WTC11 (cell line): Measurements from ENCODE around the gene TBC1D17.

Source experiments
- GRHL2 ChIP-seq: fragments of 250-450 bp; sonication (Bioruptor Pico); IDR thresholded peaks from 2 replicates; pipeline ENCODE4 v1.8.0; 2022; ENCODE audit warnings: mild to moderate bottlenecking, moderate library complexity; ENCODE audit not compliant: insufficient replicate concordance, severe bottlenecking
- MYBL2 ChIP-seq: sonication (generic); formaldehyde crosslinking; IDR thresholded peaks from 2 replicates; pipeline ENCODE4 v1.8.1; 2023; ENCODE audit warnings: mild to moderate bottlenecking, moderate library complexity, missing genetic modification reagents
- NFATC4 ChIP-seq: fragments of 250-450 bp; sonication (Bioruptor Pico); IDR thresholded peaks from 2 replicates; pipeline ENCODE4 v1.9.0; 2021; ENCODE audit warnings: mild to moderate bottlenecking
- PRRX2 ChIP-seq: fragments of 250-450 bp; sonication (Bioruptor Pico); IDR thresholded peaks from 2 replicates; pipeline ENCODE4 v1.8.0; 2021; ENCODE audit warnings: mild to moderate bottlenecking
- SP1 ChIP-seq: sonication (generic); formaldehyde crosslinking; conservative IDR thresholded peaks from 2 replicates; pipeline ENCODE4 v1.8.1; 2022; ENCODE audit warnings: missing genetic modification reagents
- TF ChIP-seq, protein P1 (sequence below): fragments of 200-600 bp; IDR thresholded peaks from 2 replicates; pipeline ENCODE4 v1.8.0; 2022; ENCODE audit warnings: antibody characterized with exemption
- TF ChIP-seq, protein P2 (sequence below): sonication (generic); formaldehyde crosslinking; IDR thresholded peaks from 2 replicates; pipeline ENCODE4 v1.8.1; 2022; ENCODE audit warnings: mild to moderate bottlenecking, moderate library complexity, missing genetic modification reagents
- TF ChIP-seq, protein P3 (sequence below): fragments of 250-450 bp; sonication (Bioruptor Pico); IDR thresholded peaks from 2 replicates; pipeline ENCODE4 v1.9.0; 2021; ENCODE audit warnings: moderate library complexity, mild to moderate bottlenecking, inconsistent platforms, borderline replicate concordance
- TF ChIP-seq, protein P4 (sequence below): sonication (generic); formaldehyde crosslinking; conservative IDR thresholded peaks from 2 replicates; pipeline ENCODE4 v1.8.1; 2023; ENCODE audit warnings: mild to moderate bottlenecking, low read depth, missing genetic modification reagents, moderate library complexity
- TF ChIP-seq, protein P5 (sequence below): sonication (generic); formaldehyde crosslinking; IDR thresholded peaks from 2 replicates; pipeline ENCODE4 v1.8.1; 2023; ENCODE audit warnings: mild to moderate bottlenecking, missing genetic modification reagents
- TF ChIP-seq, protein P6 (sequence below): fragments of 250-450 bp; sonication (Bioruptor Pico); IDR thresholded peaks from 2 replicates; pipeline ENCODE4 v1.9.0; 2021; ENCODE audit warnings: mild to moderate bottlenecking
- TF ChIP-seq, protein P7 (sequence below): sonication (generic); formaldehyde crosslinking; IDR thresholded peaks from 2 replicates; pipeline ENCODE4 v1.8.0; 2022; ENCODE audit warnings: missing genetic modification reagents
- TF ChIP-seq, protein P8 (sequence below): sonication (generic); formaldehyde crosslinking; IDR thresholded peaks from 2 replicates; pipeline ENCODE4 v1.8.0; 2022; ENCODE audit warnings: mild to moderate bottlenecking, missing genetic modification reagents
- TF ChIP-seq, protein P9 (sequence below): sonication (generic); formaldehyde crosslinking; IDR thresholded peaks from 2 replicates; pipeline ENCODE4 v1.8.1; 2022; ENCODE audit warnings: low read depth, missing genetic modification reagents, borderline replicate concordance

DNA sequence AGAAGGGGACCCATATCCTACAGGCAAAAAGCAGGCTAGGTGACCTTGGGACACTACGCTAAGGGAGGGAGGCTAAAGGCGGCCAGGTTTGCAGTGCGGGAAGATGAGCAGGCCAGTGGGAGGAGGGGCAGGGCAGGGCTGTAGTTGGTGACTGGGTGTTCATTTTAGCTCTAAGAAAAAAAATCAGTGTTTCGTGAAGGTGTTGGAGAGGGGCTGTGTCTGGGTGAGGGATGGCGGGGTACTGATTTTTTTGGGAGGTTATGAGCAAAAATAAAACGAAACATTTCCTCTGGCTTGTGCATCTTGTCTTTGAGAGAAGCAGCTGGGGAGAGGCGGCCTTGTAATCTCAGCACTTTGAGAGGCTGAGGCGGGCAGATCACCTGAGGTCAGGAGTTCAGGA lies 56.1 kb downstream of the TBC1D17 start:
- TF ChIP-seq, protein P1, sequence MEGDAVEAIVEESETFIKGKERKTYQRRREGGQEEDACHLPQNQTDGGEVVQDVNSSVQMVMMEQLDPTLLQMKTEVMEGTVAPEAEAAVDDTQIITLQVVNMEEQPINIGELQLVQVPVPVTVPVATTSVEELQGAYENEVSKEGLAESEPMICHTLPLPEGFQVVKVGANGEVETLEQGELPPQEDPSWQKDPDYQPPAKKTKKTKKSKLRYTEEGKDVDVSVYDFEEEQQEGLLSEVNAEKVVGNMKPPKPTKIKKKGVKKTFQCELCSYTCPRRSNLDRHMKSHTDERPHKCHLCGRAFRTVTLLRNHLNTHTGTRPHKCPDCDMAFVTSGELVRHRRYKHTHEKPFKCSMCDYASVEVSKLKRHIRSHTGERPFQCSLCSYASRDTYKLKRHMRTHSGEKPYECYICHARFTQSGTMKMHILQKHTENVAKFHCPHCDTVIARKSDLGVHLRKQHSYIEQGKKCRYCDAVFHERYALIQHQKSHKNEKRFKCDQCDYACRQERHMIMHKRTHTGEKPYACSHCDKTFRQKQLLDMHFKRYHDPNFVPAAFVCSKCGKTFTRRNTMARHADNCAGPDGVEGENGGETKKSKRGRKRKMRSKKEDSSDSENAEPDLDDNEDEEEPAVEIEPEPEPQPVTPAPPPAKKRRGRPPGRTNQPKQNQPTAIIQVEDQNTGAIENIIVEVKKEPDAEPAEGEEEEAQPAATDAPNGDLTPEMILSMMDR, result no peak
- TF ChIP-seq, protein P2, sequence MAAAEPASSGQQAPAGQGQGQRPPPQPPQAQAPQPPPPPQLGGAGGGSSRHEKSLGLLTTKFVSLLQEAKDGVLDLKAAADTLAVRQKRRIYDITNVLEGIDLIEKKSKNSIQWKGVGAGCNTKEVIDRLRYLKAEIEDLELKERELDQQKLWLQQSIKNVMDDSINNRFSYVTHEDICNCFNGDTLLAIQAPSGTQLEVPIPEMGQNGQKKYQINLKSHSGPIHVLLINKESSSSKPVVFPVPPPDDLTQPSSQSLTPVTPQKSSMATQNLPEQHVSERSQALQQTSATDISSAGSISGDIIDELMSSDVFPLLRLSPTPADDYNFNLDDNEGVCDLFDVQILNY (CRISPR knock-in tag), result no peak
- TF ChIP-seq, protein P3, sequence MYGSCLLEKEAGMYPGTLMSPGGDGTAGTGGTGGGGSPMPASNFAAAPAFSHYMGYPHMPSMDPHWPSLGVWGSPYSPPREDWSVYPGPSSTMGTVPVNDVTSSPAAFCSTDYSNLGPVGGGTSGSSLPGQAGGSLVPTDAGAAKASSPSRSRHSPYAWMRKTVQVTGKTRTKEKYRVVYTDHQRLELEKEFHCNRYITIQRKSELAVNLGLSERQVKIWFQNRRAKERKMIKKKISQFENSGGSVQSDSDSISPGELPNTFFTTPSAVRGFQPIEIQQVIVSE (CRISPR knock-in tag), result no peak
- TF ChIP-seq, protein P4, sequence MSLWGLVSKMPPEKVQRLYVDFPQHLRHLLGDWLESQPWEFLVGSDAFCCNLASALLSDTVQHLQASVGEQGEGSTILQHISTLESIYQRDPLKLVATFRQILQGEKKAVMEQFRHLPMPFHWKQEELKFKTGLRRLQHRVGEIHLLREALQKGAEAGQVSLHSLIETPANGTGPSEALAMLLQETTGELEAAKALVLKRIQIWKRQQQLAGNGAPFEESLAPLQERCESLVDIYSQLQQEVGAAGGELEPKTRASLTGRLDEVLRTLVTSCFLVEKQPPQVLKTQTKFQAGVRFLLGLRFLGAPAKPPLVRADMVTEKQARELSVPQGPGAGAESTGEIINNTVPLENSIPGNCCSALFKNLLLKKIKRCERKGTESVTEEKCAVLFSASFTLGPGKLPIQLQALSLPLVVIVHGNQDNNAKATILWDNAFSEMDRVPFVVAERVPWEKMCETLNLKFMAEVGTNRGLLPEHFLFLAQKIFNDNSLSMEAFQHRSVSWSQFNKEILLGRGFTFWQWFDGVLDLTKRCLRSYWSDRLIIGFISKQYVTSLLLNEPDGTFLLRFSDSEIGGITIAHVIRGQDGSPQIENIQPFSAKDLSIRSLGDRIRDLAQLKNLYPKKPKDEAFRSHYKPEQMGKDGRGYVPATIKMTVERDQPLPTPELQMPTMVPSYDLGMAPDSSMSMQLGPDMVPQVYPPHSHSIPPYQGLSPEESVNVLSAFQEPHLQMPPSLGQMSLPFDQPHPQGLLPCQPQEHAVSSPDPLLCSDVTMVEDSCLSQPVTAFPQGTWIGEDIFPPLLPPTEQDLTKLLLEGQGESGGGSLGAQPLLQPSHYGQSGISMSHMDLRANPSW (CRISPR knock-in tag), result no peak
- TF ChIP-seq MYBL2 (CRISPR knock-in tag) (no peak), SP1 (no peak), PRRX2 (CRISPR knock-in tag) (no peak), GRHL2 (CRISPR knock-in tag) (no peak), NFATC4 (no peak)
- TF ChIP-seq, protein P5, sequence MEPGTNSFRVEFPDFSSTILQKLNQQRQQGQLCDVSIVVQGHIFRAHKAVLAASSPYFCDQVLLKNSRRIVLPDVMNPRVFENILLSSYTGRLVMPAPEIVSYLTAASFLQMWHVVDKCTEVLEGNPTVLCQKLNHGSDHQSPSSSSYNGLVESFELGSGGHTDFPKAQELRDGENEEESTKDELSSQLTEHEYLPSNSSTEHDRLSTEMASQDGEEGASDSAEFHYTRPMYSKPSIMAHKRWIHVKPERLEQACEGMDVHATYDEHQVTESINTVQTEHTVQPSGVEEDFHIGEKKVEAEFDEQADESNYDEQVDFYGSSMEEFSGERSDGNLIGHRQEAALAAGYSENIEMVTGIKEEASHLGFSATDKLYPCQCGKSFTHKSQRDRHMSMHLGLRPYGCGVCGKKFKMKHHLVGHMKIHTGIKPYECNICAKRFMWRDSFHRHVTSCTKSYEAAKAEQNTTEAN, result no peak
- TF ChIP-seq, protein P6, sequence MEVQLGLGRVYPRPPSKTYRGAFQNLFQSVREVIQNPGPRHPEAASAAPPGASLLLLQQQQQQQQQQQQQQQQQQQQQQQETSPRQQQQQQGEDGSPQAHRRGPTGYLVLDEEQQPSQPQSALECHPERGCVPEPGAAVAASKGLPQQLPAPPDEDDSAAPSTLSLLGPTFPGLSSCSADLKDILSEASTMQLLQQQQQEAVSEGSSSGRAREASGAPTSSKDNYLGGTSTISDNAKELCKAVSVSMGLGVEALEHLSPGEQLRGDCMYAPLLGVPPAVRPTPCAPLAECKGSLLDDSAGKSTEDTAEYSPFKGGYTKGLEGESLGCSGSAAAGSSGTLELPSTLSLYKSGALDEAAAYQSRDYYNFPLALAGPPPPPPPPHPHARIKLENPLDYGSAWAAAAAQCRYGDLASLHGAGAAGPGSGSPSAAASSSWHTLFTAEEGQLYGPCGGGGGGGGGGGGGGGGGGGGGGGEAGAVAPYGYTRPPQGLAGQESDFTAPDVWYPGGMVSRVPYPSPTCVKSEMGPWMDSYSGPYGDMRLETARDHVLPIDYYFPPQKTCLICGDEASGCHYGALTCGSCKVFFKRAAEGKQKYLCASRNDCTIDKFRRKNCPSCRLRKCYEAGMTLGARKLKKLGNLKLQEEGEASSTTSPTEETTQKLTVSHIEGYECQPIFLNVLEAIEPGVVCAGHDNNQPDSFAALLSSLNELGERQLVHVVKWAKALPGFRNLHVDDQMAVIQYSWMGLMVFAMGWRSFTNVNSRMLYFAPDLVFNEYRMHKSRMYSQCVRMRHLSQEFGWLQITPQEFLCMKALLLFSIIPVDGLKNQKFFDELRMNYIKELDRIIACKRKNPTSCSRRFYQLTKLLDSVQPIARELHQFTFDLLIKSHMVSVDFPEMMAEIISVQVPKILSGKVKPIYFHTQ (CRISPR knock-in tag), result no peak
- TF ChIP-seq, protein P7, sequence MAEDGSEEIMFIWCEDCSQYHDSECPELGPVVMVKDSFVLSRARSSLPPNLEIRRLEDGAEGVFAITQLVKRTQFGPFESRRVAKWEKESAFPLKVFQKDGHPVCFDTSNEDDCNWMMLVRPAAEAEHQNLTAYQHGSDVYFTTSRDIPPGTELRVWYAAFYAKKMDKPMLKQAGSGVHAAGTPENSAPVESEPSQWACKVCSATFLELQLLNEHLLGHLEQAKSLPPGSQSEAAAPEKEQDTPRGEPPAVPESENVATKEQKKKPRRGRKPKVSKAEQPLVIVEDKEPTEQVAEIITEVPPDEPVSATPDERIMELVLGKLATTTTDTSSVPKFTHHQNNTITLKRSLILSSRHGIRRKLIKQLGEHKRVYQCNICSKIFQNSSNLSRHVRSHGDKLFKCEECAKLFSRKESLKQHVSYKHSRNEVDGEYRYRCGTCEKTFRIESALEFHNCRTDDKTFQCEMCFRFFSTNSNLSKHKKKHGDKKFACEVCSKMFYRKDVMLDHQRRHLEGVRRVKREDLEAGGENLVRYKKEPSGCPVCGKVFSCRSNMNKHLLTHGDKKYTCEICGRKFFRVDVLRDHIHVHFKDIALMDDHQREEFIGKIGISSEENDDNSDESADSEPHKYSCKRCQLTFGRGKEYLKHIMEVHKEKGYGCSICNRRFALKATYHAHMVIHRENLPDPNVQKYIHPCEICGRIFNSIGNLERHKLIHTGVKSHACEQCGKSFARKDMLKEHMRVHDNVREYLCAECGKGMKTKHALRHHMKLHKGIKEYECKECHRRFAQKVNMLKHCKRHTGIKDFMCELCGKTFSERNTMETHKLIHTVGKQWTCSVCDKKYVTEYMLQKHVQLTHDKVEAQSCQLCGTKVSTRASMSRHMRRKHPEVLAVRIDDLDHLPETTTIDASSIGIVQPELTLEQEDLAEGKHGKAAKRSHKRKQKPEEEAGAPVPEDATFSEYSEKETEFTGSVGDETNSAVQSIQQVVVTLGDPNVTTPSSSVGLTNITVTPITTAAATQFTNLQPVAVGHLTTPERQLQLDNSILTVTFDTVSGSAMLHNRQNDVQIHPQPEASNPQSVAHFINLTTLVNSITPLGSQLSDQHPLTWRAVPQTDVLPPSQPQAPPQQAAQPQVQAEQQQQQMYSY (CRISPR knock-in tag), result no peak
- TF ChIP-seq, protein P8, sequence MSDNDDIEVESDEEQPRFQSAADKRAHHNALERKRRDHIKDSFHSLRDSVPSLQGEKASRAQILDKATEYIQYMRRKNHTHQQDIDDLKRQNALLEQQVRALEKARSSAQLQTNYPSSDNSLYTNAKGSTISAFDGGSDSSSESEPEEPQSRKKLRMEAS (CRISPR knock-in tag), result no peak
- TF ChIP-seq, protein P9, sequence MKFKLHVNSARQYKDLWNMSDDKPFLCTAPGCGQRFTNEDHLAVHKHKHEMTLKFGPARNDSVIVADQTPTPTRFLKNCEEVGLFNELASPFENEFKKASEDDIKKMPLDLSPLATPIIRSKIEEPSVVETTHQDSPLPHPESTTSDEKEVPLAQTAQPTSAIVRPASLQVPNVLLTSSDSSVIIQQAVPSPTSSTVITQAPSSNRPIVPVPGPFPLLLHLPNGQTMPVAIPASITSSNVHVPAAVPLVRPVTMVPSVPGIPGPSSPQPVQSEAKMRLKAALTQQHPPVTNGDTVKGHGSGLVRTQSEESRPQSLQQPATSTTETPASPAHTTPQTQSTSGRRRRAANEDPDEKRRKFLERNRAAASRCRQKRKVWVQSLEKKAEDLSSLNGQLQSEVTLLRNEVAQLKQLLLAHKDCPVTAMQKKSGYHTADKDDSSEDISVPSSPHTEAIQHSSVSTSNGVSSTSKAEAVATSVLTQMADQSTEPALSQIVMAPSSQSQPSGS (CRISPR knock-in tag), result no peak
